Hematopoietic multipotent progenitor cell treated with erythropoietin and hydrocortisone succinate and interleukin-3 and kit ligand, for 8 days (in vitro differentiated cells): Measurements from ENCODE around the gene COX6B1.
"Not testable (repeated sequence)": the region's sequence is repeated elsewhere in the genome, so short reads cannot be mapped to it uniquely, and the experiment has no call there.

Experiments
- DNase-seq: peaks from one replicate; pipeline ENCODE4 v3.0.0-alpha.2; 2015

Gene COX6B1

DNA sequence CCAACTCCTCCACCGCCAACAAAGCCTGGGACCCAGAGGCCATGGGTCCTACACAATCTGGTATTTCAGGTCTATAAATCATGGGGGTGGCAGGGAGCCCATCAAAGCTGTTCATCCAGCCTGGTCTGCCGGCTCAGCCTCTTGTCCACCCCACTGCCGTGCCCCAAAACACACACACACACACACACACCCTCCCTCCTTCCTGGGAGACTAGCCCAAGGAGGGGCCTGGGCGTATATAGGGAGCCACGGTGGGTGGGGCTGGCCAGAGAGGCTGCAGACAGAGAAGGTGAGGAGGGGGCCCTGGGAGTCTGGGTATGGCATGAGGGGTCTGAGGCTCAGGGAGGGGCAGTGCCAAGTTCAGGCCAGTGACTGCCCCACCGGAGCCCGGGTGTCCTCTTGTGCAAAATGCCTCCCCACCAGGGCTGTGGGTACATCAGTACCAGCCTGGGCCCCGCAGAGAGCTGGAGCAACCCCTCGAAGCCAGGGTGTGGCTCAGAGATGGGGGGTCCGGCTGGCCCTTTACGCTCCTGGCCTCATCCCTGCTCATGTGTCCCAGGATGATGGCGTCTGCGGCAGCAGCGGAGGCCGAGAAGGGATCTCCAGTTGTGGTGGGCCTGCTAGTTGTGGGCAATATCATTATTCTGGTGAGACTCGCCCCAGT is 18.3 kb downstream of the COX6B1 start, which contains the start of gene UPK1A:
TSS of gene UPK1A (plus strand) at position 267 of the 663 bp plus-strand sequence. CDS start at position 563, 296 bp downstream.
- DNase-seq, result no peak

GRCh38 chr19:35669566-35669965 is 21.4 kb downstream of the COX6B1 start:
- no peak for DNase-seq

- no peak for DNase-seq
Observed at GRCh38 chr19:35669974-35670373, 21.9 kb downstream of the COX6B1 start.

GRCh38 chr19:35670686-35671085 is 22.6 kb downstream of the COX6B1 start:
- DNase-seq, result no peak

GRCh38 chr19:35671818-35672217 is 23.7 kb downstream of the COX6B1 start:
- peak; percentile 83 for DNase-seq

GRCh38 chr19:35673121-35673804 is 25.1 kb downstream of the COX6B1 start:
- peak; percentile 18 for DNase-seq

DNA sequence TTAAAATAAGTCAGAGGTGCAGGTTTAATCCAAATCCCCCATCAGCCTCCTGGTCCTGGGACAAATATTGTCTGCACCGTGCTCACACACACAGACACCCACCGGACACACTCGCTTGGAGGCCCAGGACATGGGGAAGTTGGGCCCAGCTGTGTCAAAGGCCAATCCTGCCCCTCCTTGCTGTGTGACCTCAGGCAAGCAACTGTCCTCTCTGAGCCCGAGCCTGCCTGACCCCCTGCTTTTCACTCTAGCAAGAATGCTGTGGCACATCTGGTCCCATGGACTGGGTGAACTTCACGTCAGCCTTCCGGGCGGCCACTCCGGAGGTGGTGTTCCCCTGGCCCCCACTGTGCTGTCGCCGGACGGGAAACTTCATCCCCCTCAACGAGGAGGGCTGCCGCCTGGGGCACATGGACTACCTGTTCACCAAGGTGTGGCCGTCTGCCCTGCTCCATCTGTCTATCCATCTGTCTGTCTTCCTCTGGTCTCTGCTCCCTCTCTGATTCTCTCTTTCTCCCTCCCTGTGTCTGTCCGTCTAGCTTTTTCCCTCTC is 27.5 kb downstream of the COX6B1 start:
- DNase-seq, result no peak

DNA sequence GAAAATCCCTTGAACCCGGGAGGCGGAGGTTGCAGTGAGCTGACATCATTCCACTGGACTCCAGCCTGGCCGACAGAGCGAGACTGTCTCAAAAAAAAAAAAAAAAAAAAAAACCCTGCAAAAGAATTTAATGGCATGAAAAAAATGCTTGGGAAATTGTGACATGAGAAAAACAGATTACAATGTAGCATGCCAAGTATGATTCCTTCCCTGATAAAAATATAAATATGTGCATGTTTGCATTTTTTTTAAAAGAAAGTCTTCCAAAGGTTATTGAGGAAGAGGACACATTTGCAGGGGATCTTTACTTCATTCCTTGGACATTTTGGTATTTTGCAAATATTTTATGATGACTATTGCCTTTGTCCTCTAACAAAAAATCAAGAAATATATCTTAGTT is 41.7 kb downstream of the COX6B1 start:
- DNase-seq, result no peak

DNA sequence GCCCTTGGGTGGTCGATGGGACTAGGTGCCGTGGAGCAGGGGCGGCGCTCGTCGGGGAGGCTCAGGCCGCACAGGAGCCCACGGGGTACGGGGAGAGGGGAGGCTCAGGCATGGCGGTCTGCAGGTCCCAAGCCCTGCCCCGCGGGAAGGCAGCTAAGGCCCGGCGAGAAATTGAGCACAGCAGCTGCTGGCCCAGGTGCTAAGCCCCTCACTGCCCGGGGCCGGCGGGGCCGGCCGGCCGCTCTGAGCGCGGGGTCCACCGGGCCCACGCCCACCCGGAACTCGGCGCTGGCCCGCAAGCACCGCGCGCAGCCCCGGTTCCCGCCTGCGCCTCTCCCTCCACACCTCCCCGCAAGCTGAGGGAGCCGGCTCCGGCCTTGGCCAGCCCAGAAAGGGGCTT is 43.0 kb downstream of the COX6B1 start:
- DNase-seq, result not testable (repeated sequence)

GRCh38 chr19:35692010-35692409 is 43.9 kb downstream of the COX6B1 start:
- no peak for DNase-seq

DNA sequence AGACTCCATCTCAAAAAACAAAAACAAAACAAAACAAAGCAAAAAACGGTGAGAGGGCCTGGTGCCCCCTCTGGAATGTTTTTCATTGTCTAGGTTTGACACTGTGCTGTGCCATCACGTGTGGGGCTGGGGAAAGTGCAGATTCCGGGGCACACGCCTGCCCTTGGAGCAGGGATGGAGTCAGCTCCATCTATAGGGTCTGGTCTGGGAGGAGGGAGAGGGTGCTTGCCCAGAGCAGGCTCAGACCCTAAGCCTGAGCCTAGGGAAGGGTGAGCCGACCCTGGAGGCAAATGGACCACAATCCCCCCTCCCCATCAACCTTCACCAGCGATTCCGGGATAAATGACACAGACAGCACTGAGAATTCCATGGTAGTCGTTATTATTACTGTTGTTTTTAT is 45.3 kb downstream of the COX6B1 start:
- no peak for DNase-seq

- DNase-seq, result peak; percentile 94
Observed at GRCh38 chr19:35693835-35694599, 45.9 kb downstream of the COX6B1 start.

- DNase-seq, result no peak
Observed at GRCh38 chr19:35695895-35696422, 47.8 kb downstream of the COX6B1 start.

DNA sequence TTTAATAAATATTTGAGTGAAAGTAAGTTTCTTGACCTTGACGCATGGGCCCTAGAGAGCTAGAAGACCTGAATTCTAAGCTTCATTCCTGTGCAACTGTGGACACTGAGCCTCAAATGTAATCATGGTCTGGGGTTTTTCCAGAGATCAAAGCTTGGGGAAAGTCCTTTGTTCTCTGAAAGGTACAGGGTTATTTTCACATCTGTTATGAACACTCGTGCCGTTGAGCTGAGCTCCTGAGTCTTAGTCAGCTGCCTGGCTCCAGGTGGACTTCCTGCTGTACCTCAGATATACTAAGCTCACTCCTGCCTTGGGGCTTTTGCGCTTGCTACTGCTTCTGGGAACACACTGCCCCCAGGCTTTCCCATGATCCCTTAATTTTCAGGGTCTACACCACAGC is 48.7 kb downstream of the COX6B1 start:
- no peak for DNase-seq

DNA sequence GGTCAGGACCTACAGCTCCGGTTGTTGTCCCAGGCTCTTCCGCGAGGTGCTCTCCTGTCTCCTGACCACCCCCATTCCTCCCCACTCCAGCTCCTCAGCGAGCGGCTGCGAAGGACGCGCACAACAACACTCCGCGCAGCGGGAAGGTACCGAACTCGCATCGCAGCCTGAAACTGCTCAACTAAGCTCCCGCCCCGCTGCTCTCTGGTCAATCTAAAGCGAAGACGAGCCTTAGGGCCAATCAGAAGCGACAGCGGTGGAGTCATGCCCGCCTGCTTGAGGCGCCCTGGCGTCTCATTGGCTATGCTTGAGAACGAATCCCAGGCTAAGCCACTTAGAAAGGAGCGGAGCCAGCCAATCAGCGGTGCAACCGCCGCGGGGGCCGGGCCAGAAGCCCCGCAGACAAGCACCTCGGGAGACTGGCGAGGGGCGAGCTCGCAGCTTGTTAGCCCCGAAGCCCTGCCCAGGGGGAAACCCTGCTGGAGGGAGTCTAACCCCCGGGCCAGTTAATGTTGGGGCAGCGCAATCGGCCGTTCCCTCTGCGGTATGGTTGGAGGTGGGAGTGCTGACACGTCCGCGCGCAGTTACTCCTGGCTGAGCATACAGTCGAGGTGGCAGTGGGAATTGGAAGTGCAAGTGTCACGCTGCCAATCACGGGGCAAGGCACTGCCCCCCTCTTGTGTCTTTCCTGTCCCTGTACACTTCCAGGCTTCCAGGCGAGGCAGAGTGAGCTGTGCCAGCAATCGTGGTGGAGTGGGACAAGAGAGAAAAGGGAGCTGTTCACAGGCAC is 54.3 kb downstream of the COX6B1 start:
- peak; percentile 98 for DNase-seq

DNA sequence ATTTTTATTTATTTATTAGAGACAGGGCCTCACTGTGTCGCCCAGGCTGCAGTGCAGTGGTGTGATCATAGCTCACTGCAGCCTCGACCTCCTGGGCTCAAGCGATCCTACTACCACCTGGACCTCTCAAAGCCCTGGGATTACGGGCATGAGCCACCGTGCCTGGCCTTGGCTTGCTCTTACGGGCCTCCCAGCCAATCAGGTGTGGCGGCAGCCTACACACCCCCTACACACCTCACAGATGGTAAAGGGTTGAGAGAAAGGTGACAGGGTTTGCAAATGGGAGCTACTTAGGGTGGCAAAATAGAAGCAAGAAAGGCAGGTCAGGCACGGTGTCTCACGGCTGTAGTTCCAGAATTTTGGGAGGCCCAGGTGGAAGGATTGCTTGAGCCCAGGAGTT is 55.2 kb downstream of the COX6B1 start:
- no peak for DNase-seq

GRCh38 chr19:35704218-35704617 is 56.1 kb downstream of the COX6B1 start, which contains the start of gene ZBTB32:
Gene ZBTB32, plus strand, starts transcription at chr19:35704558. Its CDS starts 10,069 bp downstream, at chr19:35714627.
- DNase-seq, result peak; percentile 70
